ENCODE measurements around the gene SPAG8.

Gene SPAG8

DNA sequence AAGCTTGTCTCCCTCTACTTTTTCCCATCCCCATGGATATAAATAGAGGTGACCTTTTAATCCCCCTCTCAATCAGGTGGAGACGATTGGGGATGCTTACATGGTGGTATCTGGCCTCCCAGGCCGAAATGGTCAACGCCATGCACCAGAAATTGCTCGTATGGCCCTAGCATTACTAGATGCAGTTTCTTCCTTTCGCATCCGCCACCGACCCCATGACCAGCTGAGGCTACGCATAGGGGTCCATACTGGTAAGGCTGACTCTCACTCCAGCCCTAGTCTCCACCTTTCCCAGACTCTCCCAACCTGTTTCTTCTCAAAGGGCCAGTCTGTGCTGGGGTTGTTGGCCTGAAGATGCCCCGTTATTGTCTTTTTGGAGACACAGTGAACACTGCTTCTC, 3.6 kb downstream of the SPAG8 start:
- no peak for DNase-seq (ENCODE audit: low read depth)

DNA sequence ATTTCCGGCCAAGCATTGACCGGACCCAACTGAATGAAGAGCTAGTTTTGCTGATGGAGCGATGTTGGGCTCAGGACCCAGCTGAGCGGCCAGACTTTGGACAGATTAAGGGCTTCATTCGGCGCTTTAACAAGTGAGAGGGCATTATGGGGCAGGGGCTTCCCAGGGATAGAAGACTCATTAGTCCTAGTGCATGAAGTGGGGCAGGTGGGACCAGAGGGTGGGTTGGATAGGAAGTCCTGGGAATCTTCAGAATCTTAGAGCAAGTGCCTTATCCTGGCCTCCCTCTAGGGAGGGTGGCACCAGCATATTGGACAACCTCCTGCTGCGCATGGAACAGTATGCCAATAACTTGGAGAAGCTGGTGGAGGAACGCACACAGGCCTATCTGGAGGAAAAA, 6.0 kb downstream of the SPAG8 start:
- no peak for DNase-seq (ENCODE audit: low read depth)

DNA sequence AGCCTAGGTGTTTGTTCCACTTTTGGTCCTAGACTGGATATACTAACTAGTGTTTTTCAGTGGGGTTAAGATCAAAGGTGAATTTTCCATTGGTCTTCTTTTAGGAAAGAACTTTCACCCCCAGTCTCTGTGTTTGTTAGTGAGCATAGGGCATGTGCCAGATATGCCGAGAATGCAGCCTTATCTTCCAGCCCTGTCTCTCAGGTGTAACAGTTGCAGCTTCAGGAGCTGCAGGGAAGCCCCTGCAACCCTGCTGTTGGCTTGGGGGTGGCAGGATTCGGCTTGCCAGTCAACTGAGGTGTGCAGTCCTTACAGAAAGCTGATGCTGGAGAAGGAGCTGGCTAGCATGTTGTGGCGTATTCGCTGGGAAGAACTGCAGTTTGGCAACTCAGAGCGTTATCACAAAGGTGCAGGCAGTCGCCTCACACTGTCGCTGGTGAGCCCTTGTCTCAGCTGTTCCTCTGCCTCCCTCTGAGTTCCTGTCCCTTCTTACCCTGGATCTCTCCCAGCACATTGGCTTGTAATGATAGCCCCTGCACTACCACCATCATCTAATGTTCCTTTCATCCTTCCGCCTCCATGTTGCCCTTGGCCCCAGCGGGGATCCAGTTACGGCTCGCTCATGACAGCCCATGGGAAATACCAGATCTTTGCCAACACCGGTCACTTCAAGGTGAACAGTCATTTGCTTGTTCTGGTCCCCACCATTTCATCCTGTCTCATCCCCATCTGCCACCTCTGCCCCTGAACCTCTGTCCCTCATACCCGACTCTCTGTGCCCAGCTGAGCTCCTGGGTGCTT, 10.5 kb downstream of the SPAG8 start:
- DNase-seq (ENCODE audit: low read depth) = no peak

DNA sequence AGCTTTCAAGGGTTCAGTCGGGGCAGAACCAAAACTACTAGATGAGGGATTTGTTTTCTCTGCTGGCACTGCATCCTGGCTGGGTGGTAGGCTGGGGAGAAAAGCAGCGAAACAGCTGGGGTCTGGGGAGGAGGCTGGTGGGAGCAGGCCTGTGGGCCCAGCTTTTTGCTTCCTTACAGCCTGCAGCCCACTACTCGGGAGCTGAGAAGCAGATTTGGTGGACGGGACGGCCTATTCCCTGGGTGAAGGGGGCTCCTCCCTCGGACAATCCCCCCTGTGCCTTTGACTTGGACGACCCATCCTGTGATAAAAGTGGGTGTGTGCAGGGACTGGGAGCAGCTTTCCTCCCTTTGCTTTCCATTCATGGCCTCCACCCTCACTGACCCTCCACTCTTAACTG, 11.5 kb downstream of the SPAG8 start:
- no peak for DNase-seq (ENCODE audit: low read depth)

DNA sequence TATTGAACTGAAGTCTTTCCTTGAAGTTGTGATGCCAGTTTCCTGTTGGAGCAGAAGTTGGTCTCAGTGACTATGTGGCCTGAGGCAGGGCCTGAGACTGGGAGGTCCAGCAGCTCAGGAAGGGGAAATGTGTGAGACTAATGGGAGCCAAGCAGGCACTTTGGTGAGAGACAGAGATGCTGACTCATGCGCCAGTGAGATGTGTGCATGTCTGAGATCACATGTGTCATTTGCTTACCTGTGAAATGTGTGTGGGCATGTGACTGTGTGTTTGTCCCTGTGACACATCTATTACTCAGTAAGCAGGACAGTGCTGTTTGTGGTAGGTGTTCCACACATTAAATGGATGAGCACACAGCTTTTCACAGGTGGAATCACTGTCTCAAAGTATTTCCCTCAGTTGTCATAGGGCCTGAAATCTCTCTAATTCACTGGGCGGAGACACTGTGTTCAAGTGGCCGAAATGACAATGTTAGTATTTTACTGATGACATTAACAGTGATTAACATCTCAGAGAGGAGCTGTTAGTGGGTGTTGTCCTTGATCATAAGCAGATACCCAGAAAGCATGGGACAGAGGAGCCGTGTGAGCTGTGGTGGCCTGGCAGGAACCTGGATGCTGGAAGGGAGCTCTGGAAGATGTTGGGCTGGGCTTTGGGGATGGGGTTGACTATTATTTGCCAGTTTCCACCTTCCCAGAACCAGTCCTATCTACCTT, 13.2 kb downstream of the SPAG8 start:
- DNase-seq (ENCODE audit: low read depth) = no peak

DNA sequence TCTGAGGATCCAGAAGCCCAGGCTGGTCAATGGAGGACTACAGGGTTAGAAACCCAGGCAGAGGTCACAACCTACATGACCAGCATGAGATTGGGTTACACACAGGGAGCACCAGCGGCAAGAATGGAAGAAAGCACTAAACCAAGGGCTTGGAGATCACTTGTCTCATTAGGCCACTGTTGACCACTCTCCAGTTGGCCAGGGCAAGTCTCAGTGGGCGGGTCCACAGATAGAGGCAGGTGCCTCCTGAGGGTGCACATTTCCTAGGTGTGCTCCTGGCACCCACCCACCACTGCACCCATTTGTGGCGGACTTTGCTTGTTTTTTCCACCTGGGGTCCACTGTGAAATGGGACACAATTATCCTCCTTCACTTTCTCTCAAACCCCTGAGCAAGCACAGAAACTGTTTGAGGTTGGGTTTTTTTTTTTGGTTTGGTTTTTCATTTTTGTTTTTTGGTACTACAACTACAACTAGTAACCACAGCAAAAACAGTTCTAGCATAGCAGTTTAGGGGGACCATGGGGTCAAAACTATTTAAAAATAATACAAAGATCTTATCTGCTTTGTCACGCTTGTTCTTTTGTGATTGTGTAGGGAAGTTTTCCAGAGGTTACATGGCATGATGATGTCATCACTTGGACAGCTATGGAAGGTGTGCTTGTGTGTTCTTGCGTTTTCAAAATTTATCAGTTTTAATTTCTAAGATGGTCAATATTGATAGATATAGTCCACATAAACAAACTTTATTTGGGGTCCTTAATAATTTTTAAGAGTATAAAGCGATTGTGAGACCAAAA, 14.6 kb downstream of the SPAG8 start:
- DNase-seq (ENCODE audit: low read depth) = no peak

DNA sequence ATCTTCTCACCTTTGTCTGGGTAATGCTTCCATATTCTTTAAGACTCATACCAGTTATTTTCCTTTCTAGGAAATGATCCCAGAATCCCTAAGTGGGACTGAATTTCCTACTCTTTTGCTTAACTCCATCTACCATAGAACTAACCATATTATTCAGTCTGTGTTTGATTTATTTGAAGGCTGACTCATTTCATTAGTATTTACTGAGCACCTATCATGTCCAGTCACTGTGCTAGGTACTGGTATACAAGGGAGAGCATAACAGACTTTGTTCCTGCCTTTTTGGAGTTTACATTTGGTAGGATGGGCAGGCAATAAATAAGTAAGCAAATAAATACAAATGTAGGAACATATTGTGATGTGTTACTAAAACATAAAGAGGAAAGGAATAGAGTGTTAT, 16.4 kb downstream of the SPAG8 start:
- DNase-seq (ENCODE audit: low read depth) = no peak

DNA sequence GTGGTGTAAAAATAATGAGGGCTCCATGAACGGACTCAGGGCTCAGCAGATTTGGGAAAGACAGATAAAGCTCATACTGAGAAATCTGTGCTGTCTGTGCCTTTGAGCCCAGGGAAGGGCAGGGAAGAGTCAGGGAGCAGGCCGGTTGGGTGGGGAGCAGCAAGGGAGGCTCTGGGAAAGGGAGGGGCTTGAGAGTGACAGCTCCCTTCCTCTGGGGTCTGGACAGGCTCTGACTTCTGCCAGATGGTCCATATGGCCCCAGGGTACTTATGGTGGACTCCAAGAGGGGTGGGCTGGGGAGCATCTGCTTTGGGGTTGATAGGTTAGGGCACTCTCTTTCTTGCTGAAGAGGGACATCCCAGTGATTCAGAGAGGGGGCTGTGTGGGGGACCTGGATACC, 18.6 kb downstream of the SPAG8 start:
- DNase-seq (ENCODE audit: low read depth) = no peak

DNA sequence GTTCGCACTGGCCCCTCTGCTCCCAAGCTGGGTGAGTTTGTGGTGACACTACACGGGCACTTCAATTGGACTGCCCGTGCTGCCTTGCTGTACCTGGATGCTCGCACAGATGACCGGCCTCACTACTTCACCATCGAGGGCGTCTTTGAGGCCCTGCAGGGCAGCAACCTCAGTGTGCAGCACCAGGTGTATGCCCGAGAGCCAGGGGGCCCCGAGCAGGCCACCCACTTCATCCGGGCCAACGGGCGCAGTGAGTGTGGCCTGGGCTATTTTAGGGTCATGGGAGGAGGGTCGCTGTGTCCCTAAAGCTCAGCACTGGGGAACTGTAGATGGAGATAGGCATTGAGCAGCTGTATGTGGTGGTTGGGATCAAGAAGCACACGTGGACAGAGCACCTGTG, 19.2 kb downstream of the SPAG8 start:
- DNase-seq (ENCODE audit: low read depth) = no peak

DNA sequence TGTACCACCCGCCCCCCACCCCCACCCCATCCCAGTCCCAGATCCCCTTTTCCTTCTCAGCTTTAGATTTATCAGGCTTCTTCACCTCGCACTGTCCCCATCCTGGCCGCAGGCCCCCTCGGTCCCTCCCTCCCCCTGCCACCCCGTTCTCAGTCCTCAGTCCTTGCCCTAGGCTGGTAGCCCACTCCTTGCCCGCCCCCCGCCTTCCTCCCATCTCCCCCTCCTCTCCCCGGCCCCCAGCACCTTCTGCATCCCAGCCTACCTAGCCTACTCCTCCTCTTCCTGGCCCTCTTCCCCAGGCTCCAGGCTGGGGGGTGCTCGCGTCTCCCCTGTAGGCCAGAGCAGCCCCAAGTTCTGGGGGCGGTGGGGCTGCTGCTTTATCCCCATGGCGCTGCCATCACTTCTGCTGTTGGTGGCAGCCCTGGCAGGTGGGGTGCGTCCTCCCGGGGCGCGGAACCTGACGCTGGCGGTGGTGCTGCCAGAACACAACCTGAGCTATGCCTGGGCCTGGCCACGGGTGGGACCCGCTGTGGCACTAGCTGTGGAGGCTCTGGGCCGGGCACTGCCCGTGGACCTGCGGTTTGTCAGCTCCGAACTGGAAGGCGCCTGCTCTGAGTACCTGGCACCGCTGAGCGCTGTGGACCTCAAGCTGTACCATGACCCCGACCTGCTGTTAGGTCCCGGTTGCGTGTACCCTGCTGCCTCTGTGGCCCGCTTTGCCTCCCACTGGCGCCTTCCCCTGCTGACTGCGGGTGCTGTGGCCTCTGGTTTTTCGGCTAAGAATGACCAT, 19.8 kb downstream of the SPAG8 start:
- no peak for DNase-seq (ENCODE audit: low read depth)

DNA sequence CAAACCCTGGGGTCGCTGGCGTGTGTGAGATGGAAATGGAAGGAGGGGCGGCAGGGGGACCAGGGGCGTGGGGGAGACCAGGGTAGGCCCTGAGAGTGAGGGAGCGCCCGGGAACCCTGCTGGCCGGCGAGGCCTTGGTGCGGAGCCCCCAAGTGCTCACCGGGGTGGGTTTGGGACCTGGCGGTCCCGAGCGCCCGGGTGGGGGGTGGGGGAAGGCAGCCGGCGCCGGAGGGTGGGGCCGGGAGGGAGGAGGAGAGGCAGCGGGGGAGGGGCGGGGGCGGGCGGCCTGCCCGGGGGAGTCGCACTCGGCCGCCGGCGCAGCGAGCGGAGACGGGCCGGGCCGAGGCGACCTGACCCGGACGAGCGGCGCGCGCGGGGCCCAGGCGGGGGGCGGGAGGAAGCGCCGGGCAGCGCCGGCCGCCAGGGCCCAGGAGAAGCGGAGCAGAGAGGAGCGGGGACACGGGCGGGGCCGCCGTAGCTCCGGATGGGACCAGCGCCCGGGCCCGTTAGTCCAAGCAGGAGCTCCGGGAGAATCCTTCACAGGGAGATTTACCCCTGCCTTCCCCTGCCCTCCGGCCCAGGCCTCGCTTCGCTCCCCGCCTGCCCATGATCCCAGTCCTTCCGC, 20.7 kb downstream of the SPAG8 start, which contains the start of gene NPR2:
Gene NPR2 (plus strand): TSS at position 295 of the 625 bp plus-strand sequence. CDS start 818 bp downstream, outside the sequence.
- DNase-seq (ENCODE audit: low read depth) = no peak

DNA sequence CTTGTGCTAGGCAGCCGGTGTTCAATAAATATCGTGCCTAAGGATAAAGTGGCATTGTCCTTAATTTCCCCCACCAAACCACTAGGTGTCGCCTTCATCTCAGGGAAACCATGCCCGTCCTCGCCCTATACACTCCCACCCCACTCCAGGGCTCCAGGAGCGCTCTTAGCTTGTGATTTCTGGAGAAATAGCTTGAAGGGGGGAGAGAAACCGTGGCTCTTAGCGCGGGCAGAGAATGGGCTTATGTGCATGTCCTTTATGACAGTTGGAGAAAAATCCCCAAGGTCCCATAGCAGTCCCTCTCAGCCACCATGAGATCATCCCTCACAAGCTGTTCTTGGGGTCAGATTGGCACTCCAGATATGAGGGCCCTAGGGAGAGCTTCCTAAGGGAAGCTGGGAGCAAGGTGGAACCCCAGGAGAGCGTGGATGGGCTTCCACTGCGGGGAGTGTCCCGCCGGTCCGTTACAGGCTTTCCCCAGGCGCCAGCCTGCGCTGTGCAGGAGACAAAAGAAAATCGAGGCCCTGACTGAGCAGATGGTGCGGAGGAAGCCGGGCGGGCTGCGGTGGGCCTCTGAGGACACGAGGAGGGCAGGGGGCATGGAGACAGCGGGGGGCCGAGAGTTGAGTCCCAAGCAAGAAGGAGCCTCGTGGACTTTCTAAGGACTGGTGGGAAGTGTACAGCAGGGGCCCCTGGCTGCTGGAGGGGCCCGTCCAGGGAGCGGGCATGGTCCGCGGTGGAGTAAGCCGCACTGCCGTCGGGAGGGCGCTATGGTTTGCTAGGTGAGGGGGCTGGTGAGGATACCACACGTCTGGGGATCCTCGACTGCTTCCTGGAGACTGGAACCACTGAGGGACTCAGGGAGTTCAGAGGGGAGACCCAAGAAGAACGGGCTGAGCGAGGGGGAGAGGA, 21.4 kb downstream of the SPAG8 start:
- no peak for DNase-seq (ENCODE audit: low read depth)

DNA sequence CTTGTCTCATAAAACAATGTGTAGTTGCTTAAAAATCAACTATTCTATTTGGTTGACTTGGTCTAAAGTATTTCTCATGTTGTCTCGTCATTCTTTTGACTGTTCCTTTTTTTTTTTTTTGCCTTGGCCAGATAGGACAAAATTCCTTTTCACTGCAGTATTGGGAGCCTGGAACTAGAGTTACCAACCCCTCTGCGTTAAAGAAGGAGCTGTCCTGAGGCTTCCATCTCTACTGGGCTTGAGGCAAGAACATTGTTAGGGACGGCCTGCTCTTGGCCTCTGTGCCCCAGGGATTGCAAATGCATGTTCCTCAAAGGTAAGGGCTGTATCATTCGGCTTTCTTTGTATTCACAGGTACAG, 22.1 kb downstream of the SPAG8 start:
- DNase-seq (ENCODE audit: low read depth) = no peak

DNA sequence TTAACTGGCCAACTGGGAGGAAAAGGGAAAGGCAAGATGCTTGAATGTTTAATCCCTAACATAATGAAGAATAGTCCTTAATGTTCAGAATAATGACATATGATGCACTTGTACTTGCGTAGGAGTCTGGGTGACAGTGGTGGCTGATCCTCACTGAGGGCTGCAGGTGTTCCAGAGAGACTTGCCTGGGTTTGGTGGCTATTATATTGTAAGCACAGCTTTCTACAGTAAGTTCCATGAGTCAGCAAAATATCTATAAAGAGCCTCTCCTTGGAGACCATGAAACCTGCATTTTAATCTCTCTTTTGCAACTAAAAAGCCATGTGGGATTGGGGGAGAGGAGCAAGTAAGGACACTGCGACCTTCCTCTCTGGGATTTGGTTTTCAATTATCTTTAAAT, 22.5 kb downstream of the SPAG8 start:
- DNase-seq (ENCODE audit: low read depth) = no peak

DNA sequence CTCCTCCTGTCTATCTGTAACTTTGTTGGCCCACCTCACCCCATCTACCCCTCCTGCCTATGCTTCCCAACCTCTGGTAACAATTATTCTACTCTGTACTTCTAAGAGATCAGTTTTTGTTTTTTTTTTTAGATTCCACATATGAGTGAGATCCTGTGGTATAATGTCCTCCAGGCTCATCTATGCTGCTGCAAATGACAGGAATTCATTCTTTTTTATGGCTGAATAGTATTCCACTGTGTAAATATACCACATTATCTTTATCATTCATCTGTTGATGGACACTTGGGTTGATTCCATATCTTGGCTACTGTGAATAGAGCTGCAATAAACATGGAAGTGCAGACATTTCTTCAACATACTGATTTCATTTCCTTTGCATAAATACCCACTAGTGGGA, 28.6 kb downstream of the SPAG8 start:
- no peak for DNase-seq (ENCODE audit: low read depth)

DNA sequence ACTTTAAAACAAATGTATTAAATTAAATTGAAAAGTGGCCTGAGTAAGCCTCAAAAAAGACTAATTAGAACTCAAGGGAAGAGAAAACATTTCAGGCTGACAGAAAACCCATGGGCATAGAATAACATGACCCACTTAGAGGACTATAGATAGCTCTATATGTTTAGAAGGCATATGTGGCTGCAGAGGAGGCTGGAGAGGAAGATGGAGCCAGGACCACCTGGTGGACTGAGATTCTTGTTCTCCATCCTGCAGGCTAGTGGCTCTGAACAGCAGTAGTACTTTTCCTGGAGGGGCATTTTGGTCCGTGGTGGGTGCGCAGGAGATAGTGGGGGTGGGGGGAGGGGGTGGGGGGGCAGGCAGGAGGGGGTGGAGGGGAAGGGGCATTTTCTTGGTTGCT, 31.0 kb downstream of the SPAG8 start:
- DNase-seq (ENCODE audit: low read depth) = no peak

DNA sequence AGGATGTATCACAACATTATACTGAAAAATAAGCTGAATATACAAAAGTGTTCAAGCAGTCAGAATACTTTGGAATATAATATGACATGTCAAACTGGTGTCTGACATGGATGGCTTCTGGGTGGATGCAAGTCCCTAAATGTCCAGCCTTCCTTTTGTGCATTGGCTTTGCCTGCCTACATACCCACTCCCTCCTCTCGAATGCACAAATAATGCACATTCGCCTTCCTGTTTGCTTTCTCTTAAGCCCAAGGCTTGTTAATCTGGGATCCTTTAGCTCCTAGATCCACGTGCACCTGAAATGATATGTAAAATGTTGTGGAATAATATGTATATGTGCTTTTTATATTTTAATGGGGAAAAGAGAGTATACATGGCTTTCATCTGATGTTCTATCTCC, 33.6 kb downstream of the SPAG8 start:
- no peak for DNase-seq (ENCODE audit: low read depth)

DNA sequence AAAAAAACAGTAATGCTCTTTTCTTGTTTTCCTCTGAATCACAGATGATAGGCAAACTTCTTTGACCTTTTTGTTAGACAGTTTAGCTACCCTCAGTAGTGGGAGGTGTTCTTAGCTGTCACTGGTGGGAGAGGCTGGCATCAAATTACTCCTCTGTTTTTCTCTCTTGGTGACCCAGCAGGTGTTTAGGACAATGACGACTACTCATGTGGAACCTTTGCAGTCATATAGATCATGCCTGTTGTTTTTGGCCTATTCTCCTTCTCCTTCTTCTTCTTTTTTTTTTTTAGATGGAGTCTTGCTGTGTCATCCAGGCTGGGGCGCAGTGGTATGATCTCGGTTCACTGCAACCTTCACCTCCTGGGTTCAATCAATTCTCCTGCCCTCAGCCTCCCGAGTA, 36.0 kb downstream of the SPAG8 start:
- DNase-seq (ENCODE audit: low read depth) = no peak

DNA sequence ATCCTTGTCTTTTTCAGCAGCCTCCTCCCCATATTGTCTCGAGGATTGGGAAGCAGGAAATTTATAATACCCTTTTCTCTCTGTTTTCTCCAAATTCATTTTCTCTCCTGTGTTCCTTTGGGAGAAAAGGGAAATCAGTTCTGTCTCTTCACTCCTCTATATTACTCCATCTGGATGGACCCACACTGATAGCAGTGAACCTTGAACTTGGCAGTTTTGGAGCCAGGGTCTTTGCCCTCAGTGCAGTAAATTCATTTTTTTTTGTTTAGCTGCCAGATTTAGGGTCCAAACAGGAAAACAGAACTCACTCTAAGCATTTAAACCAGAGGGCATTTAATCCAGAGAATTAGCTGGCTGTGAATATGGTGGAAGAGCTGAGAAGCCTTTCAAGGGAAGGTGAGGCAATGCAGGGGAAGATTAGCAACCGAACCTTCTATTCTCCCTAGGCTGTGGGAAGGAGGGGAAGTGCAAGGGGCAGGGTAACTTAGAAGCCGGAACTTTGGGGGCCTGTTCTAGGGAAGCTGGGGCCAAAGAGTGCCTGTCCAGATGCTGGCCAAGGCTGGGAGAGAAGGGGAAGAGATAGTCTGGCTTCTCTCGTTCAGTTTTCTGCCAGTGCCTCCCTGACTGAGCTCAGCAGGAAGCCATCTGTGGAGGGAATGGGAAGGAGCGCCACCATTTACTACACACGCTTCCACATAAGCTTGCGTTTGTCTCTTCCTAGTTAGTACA, 37.0 kb downstream of the SPAG8 start:
- no peak for DNase-seq (ENCODE audit: low read depth)

DNA sequence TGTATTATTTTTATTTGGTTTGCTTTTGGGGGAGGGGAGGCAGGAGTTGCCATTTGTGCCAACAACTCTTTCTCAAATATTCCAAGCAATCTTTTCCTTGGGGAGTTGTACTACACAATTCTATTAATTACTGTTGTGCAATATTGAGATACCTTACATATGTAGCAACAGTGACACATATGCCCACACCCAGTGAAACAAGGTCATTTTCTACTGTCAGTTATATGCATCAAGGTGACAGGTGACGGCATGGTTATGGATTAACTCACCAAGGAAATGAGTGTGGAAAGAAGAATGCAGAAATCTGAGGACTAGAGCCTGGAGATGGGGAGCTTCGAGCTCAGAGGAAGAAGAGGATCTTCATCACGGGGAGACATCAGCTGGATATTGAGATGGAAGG, 40.1 kb downstream of the SPAG8 start:
- no peak for DNase-seq (ENCODE audit: low read depth)

Data from stimulated activated CD8-positive, alpha-beta memory T cell treated with anti-CD3 and anti-CD28 coated beads, Interleukin-7, amount 100 ng/mL, for 24 hours (primary cell).